CD8-positive, alpha-beta memory T cell (primary cell): ENCODE measurements around the gene PALLD. TPM values are rescaled to one million over a fixed set of nuclear protein-coding genes. Genes with fewer than 3 reads are reported as not detected.

Experiments
- CTCF ChIA-PET: fragments of 350-600 bp; sonication (Branson Sonifier 250); formaldehyde crosslinking; loops from one replicate; lab custom pipeline; 2021; ENCODE audit warnings: antibody characterized with exemption; lab: Charles Lee
- POLR2A ChIA-PET: fragments of 350-600 bp; sonication (Branson Sonifier 250); formaldehyde crosslinking; loops from one replicate; lab custom pipeline; 2021; ENCODE audit warnings: antibody characterized with exemption; lab: Charles Lee
- DNase-seq, 5 donors: peaks; one replicate each; pipeline versions ENCODE4 v3.0.0 to v3.0.0-alpha.2; 2020 to 2022; ENCODE audit warnings: mixed read lengths in 1 of 5
- H3K27ac ChIP-seq: one replicate; pipeline ENCODE4 v1.7.0; 2013; ENCODE audit warnings: low read depth, mild to moderate bottlenecking, low read length, moderate library complexity
- H3K27me3 ChIP-seq: 2 replicates; pipeline ENCODE4 v1.7.0; 2013; ENCODE audit warnings: low read length, mild to moderate bottlenecking; ENCODE audit not compliant: insufficient read depth, poor library complexity, severe bottlenecking
- H3K36me3 ChIP-seq: 2 replicates; pipeline ENCODE4 v1.7.0; 2013; ENCODE audit warnings: mild to moderate bottlenecking, low read length, moderate library complexity; ENCODE audit not compliant: insufficient read depth
- H3K4me1 ChIP-seq: 2 replicates; pipeline ENCODE4 v1.7.0; 2013; ENCODE audit warnings: mild to moderate bottlenecking, low read length, moderate library complexity; ENCODE audit not compliant: insufficient read depth
- H3K4me3 ChIP-seq: 2 replicates; pipeline ENCODE4 v1.7.0; 2013; ENCODE audit warnings: mild to moderate bottlenecking, low read length
- H3K9me3 ChIP-seq: 2 replicates; pipeline ENCODE4 v1.7.0; 2013; ENCODE audit warnings: mild to moderate bottlenecking, low read length
- H3K27ac Mint-ChIP-seq, 8 donors: one replicate each; pipeline ENCODE4 v1.8.0; 2020 to 2021; ENCODE audit warnings: mixed read lengths in 8 of 8, mild to moderate bottlenecking in 6 of 8, inconsistent platforms in 3 of 8, moderate library complexity in 3 of 8
- H3K27me3 Mint-ChIP-seq, 2 donors: one replicate each; pipeline ENCODE4 v1.8.0; 2020 to 2021; ENCODE audit warnings: mixed read lengths in 2 of 2, mild to moderate bottlenecking in 1 of 2, moderate library complexity in 1 of 2
- H3K36me3 Mint-ChIP-seq, 3 donors: one replicate each; pipeline ENCODE4 v1.8.0; 2020 to 2021; ENCODE audit warnings: mixed read lengths in 3 of 3, inconsistent platforms in 1 of 3, mild to moderate bottlenecking in 1 of 3
- H3K4me1 Mint-ChIP-seq, 3 donors: one replicate each; pipeline ENCODE4 v1.8.0; 2020 to 2021; ENCODE audit warnings: mixed read lengths in 3 of 3, inconsistent platforms in 1 of 3, mild to moderate bottlenecking in 1 of 3
- H3K4me3 Mint-ChIP-seq, 7 donors: one replicate each; pipeline ENCODE4 v1.8.0; 2020 to 2021; ENCODE audit warnings: mixed read lengths in 7 of 7, mild to moderate bottlenecking in 6 of 7, moderate library complexity in 4 of 7, inconsistent platforms in 2 of 7
- H3K9me3 Mint-ChIP-seq, 5 donors: one replicate each; pipeline ENCODE4 v1.8.0; 2020 to 2022; ENCODE audit warnings: mixed read lengths in 5 of 5, mild to moderate bottlenecking in 3 of 5, moderate library complexity in 2 of 5, inconsistent platforms in 1 of 5
- polyA plus RNA-seq: library from polyadenylated mRNA; unstranded; fragments of 300-500 nt; fragmentation: Illumina TruSeq; gene quantifications from one replicate; pipeline ENCODE4 v1.2.3, GENCODE V29; 2021
- total RNA-seq, 2 experiments: library from RNA; stranded (reverse); gene quantifications; one replicate each; pipeline ENCODE4 v1.2.3, GENCODE V29; 2021

Gene PALLD
- total and polyA plus RNA-seq, 3 experiments from 2014 or later, result 0.35 to 0.97 (median 0.47) TPM

GRCh38 chr4:168711197-168712140, 214.6 kb downstream of the PALLD start:
- Mint-ChIP-seq H3K4me3 (no peak overlapping the region), H3K4me1 (no peaks in the 10 kb centered on the region), H3K27me3 (peaks cover 0 to 4% of the 10 kb centered on the region in 2 donors), H3K9me3 (no peaks in the 10 kb centered on the region), H3K36me3 (no peaks in the 10 kb centered on the region), H3K27ac (no peak overlapping the region)
- H3K9me3 ChIP-seq, result no peaks in the 10 kb centered on the region
- no peak overlapping the region for H3K27ac ChIP-seq
- H3K27me3 ChIP-seq, result no peaks in the 10 kb centered on the region
- ChIA-PET CTCF (no interaction called here), POLR2A (no interaction called here)
- no peak overlapping the region for H3K4me3 ChIP-seq
- no peaks in the 10 kb centered on the region for H3K36me3 ChIP-seq
- DNase-seq, result no peak
- no peaks in the 10 kb centered on the region for H3K4me1 ChIP-seq

GRCh38 chr4:168712316-168712890, 215.6 kb downstream of the PALLD start:
- POLR2A ChIA-PET, result interaction anchor here (0.5 kb wide), 1 partner anchor 298 kb away, joined by 4 read pairs; the partner anchor contains the start of gene CBR4
- Mint-ChIP-seq H3K4me3 (no peak overlapping the region), H3K36me3 (no peaks in the 10 kb centered on the region), H3K4me1 (no peaks in the 10 kb centered on the region), H3K27me3 (peaks cover 0 to 4% of the 10 kb centered on the region in 2 donors), H3K27ac (no peak overlapping the region), H3K9me3 (no peaks in the 10 kb centered on the region)
- CTCF ChIA-PET, result no interaction called here
- Histone ChIP-seq H3K27ac (no peak overlapping the region), H3K4me3 (no peak overlapping the region), H3K4me1 (no peaks in the 10 kb centered on the region), H3K36me3 (no peaks in the 10 kb centered on the region), H3K27me3 (no peaks in the 10 kb centered on the region), H3K9me3 (no peaks in the 10 kb centered on the region)
- no peak for DNase-seq

GRCh38 chr4:168713253-168713652, 216.4 kb downstream of the PALLD start:
- no peak overlapping the region for H3K4me3 Mint-ChIP-seq
- Histone ChIP-seq H3K9me3 (no peaks in the 10 kb centered on the region), H3K36me3 (no peaks in the 10 kb centered on the region), H3K4me3 (no peak overlapping the region), H3K27me3 (no peaks in the 10 kb centered on the region), H3K27ac (no peak overlapping the region), H3K4me1 (no peaks in the 10 kb centered on the region)
- no peaks in the 10 kb centered on the region for H3K9me3 Mint-ChIP-seq
- CTCF ChIA-PET, result no interaction called here
- no peak overlapping the region for H3K27ac Mint-ChIP-seq
- H3K4me1 Mint-ChIP-seq, result no peaks in the 10 kb centered on the region
- peaks cover 0 to 4% of the 10 kb centered on the region in 2 donors for H3K27me3 Mint-ChIP-seq
- no peaks in the 10 kb centered on the region for H3K36me3 Mint-ChIP-seq
- DNase-seq, result no peak
- POLR2A ChIA-PET, result no interaction called here

DNA sequence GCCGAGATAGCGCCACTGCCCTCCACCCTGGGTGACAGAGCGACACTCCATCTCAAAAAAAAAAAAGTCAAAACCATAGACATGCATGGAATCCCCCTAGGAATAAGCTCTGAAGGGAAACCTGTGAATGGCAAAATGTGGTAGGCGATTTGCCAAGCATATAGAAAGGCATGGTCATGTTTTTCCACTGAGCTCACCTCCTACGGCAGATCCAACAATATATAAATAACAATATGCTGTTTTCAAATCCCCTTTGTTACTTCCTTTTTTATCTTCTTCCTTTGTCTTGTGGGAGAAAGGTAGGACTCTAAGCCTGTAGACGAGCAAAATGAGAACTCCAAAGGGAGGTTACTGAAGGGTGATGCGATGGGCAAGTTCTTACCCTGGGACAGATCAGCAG, 219.0 kb downstream of the PALLD start:
- H3K9me3 Mint-ChIP-seq, result peaks cover 0 to 3% (median 0%) of the 10 kb centered on the region in 5 donors

GRCh38 chr4:168716406-168717129, 219.7 kb downstream of the PALLD start:
- POLR2A ChIA-PET, result no interaction called here
- H3K4me1 ChIP-seq, result no peaks in the 10 kb centered on the region
- no peaks in the 10 kb centered on the region for H3K9me3 ChIP-seq
- peaks cover 0 to 8% of the 10 kb centered on the region in 2 donors for H3K27me3 Mint-ChIP-seq
- no peaks in the 10 kb centered on the region for H3K4me1 Mint-ChIP-seq
- no peaks in the 10 kb centered on the region for H3K27me3 ChIP-seq
- no peak overlapping the region for H3K4me3 ChIP-seq
- no peak overlapping the region for H3K27ac ChIP-seq
- no peak for DNase-seq
- no peak overlapping the region for H3K4me3 Mint-ChIP-seq
- H3K27ac Mint-ChIP-seq, result no peak overlapping the region
- H3K36me3 Mint-ChIP-seq, result no peaks in the 10 kb centered on the region
- CTCF ChIA-PET, result no interaction called here
- H3K36me3 ChIP-seq, result no peaks in the 10 kb centered on the region
- H3K9me3 Mint-ChIP-seq, result peaks cover 0 to 3% (median 0%) of the 10 kb centered on the region in 5 donors

More for the DNA sequence above, 219.0 kb downstream of the PALLD start:
- H3K4me3 Mint-ChIP-seq, result no peak overlapping the region
- CTCF ChIA-PET, result no interaction called here
- no peaks in the 10 kb centered on the region for H3K9me3 ChIP-seq
- no peaks in the 10 kb centered on the region for H3K36me3 ChIP-seq
- H3K27me3 ChIP-seq, result no peaks in the 10 kb centered on the region
- no peaks in the 10 kb centered on the region for H3K4me1 Mint-ChIP-seq
- no peak overlapping the region for H3K27ac Mint-ChIP-seq
- H3K27me3 Mint-ChIP-seq, result peaks cover 0 to 7% of the 10 kb centered on the region in 2 donors
- no peak for DNase-seq
- H3K4me3 ChIP-seq, result no peak overlapping the region
- no peak overlapping the region for H3K27ac ChIP-seq
- no peaks in the 10 kb centered on the region for H3K36me3 Mint-ChIP-seq
- no peaks in the 10 kb centered on the region for H3K4me1 ChIP-seq
- POLR2A ChIA-PET, result no interaction called here

DNA sequence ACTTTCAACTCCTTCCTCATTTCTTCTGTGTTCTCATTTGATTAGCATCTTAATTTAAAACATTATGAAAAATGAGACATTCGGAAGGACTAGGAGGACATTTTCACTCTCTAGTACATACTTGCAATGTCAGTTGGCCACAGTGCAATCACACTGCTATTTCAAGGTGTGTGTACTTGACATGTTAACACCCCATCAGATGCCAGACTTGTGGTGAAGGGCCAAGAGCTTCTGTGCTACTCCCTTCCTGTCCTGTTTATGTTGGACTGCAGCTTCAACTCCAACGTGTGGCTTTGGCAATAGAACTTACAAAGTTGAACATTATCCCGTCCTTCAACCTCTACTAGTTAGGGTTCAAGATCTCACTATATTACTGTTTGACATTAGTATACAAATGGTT, 221.0 kb downstream of the PALLD start:
- Histone ChIP-seq H3K4me3 (no peak overlapping the region), H3K27ac (no peak overlapping the region), H3K4me1 (no peaks in the 10 kb centered on the region), H3K27me3 (no peaks in the 10 kb centered on the region), H3K9me3 (no peaks in the 10 kb centered on the region), H3K36me3 (no peaks in the 10 kb centered on the region)
- CTCF ChIA-PET, result no interaction called here
- Mint-ChIP-seq H3K4me3 (no peak overlapping the region), H3K4me1 (peaks cover 0 to 7% (median 0%) of the 10 kb centered on the region in 3 donors), H3K36me3 (no peaks in the 10 kb centered on the region), H3K27ac (no peak overlapping the region), H3K27me3 (peaks cover 3 to 10% of the 10 kb centered on the region in 2 donors), H3K9me3 (peaks cover 0 to 3% (median 0%) of the 10 kb centered on the region in 5 donors)
- DNase-seq, result no peak
- POLR2A ChIA-PET, result no interaction called here

- Histone ChIP-seq H3K9me3 (no peaks in the 10 kb centered on the region), H3K4me3 (no peak overlapping the region), H3K27ac (no peak overlapping the region), H3K36me3 (no peaks in the 10 kb centered on the region), H3K4me1 (no peaks in the 10 kb centered on the region), H3K27me3 (no peaks in the 10 kb centered on the region)
- H3K9me3 Mint-ChIP-seq, result peaks cover 0 to 3% (median 0%) of the 10 kb centered on the region in 5 donors
- H3K27ac Mint-ChIP-seq, result no peak overlapping the region
- ChIA-PET CTCF (no interaction called here), POLR2A (no interaction called here)
- H3K4me3 Mint-ChIP-seq, result no peak overlapping the region
- peaks cover 0 to 8% (median 0%) of the 10 kb centered on the region in 3 donors for H3K4me1 Mint-ChIP-seq
- no peaks in the 10 kb centered on the region for H3K36me3 Mint-ChIP-seq
- DNase-seq, result no peak
- H3K27me3 Mint-ChIP-seq, result peaks cover 3 to 10% of the 10 kb centered on the region in 2 donors
Observed at GRCh38 chr4:168719725-168720124, 222.9 kb downstream of the PALLD start.
